ENCODE data around the gene CPA4.
A peak's percentile ranks its signal among the peaks of the same experiment; 100 is the strongest.

The CPA4 gene

DNA sequence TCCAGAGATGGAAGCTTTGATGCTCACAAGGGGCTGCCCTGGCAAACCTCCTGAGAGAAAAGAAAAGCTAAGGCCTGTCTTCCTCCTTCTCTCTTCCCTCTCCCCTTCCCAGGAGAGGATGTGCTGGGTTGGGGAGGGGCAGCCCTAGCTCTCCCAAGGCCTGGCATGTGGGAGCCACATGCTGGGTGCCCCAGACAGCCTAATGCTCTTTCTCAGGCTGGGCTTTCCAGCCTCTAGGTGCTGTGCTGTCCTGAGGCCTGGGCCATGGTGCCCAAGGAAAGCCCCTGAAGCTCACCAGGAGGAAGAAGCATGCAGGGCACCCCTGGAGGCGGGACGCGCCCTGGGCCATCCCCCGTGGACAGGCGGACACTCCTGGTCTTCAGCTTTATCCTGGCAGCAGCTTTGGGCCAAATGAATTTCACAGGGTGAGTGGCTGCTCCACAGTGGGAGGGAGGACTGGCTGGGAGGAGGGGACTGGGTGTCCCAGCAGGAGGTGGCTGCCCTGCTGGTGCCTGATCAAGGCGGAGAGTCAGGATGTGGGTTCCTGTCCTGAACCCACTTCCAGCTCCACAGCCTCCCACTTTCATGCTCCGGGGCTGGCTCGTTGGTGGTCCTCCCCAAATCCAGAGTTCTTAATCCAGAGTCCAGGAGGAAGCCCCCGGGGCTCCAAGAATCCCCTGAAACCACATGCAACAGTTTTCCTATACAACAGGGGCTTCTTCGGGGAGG lies 53.4 kb downstream of the CPA4 start:
- DNase-seq = no peak

DNA sequence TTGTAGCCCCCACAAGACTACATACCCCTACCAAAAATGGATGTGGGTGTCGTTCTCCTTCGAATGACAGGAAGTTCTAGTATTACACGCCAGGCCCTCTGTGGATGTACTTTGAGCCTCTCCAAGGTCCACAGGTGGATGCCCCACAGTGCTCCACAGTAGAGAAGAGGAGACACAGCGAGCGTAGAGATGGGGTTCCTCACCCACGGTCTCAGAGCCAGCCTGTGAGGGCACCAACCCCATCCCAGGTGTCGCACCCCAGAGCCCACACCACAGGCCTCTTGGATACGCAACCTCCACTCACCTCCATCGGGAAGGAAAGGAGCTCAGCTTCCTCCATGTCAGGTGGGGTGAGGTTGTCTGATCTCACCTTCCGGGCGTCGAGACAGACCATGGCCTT lies 54.0 kb downstream of the CPA4 start:
- DNase-seq = no peak

DNA sequence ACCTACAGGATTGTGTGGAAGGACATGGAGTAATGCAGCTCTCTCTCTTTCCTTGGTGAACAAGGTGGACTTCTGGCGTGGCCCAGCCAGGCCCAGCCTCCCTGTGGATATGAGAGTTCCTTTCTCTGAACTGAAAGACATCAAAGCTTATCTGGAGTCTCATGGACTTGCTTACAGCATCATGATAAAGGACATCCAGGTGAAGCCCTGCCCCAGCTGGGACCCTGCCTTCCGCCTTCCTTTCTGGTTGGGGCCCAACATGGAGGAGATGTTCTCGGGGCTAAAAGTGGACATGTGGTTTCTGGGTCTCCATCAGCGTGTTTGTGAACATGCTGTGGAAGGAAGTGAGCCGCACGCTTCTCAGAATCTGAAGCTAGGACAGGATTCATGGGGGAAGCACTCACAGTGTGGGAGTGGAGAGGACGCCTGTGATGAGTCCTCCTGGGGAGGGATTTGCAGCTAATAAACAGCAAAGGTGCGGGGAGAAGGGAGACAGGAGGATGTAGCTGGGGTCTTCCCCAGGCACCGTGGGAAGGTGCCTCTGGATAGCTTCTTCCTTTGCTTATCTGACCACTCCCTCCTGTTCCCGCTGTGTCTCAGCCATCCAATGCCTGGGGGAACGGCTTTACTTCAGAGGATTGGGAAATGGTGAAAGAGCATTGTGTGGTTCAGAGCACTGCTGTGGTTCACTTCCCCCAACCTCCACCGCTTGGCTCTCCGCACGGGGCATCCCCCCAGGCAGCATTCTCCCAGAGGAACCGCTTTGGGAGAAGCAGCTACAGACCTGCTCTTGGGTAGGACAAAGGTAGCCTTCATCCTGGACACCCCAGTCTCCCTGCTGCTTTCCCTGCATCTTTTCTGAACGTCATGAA lies 57.2 kb downstream of the CPA4 start:
- no peak for DNase-seq

DNA sequence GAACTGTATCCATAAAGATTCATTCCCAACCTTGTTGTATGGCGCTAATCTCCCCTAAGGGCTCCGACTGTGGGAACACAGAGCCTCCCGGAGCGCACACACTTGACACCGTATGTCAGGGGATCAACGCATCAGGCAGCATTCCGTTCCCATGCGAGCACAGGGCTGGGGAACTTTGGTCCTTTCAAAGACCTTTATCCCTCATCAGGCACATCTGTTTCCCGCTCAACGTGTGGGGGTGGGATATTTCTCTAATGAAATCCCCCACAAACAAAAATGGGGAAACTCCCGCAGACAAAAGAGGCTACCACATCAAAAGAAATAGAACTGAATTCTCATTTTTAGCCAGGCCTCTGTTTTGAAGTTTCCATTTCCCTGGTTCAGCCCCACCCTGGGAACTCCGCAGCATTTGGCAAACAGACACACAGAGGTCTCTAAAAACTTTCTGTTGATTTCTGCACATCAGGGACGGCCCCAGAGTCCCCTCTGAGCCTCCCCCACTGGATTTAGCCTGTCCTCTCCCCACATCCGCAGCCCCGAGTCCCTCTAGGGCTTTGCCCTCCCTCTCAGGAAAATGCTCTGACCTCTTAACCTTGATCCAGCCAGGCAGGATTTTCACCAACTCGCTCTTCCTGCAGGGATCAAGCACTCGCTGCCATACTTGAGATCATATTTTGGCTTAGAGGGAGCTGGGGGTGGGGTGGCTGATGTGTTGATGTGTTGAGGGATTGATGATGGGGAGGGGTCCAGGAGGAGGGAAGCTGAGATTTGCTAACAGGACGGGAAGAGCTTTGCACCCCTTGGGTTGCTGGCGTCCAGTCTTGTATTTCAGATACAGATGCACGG lies 58.2 kb downstream of the CPA4 start:
- no peak for DNase-seq

DNA sequence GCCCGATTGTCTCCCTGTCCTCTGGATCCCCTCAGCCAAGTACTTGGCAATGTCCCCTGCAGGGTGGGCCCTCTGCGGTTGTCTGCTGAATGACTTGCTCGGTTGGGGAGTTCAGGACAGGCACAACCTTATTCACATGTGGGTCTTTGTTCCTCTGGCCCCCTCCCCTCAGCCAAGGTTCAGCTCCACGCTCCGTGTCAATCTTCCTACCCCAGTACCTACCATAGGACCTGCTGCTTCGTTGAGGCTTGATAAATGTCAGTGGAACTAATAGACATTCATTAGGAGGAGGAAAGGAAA lies 58.8 kb downstream of the CPA4 start:
- no peak for DNase-seq

DNA sequence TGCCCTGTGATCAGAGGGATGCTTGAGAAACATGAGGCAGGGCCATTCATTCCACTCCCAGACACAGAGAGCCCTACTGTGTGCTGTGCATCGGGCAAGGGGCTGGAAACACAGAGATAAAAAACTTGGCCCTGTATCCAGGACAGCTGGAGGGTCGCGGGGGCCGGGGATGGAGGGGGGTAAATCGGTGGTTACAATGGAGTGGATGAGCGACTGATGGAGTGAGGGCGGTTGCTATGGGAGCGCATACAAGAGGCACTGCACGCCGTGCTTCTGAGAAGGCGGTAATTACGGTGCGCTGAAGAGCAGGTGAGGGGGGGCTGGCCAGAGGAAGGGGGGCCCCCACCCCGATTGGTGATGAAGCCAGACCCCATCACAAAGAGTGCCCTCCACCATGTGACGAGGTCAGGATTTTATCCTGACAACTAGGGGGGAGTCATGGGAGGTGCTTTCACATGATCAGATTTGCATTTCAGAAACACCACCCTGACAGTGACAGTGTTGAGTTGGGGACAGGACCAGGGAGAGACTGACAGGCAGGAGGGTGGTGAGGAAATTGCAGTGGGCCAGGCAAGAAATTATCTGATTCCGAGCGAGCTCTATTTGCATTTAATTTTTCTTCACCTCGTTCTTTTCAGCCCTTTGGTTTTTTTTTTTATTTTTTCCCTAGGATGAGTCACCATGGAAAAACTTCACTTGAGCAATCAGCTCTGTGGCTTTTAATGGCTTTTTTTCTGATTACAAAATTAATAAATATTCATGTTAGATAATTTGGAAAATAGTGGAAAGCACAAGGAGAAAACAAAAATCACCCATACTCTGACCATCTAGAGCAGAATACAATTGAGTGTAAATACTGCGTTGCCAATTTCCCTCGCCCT lies 59.5 kb downstream of the CPA4 start:
- peak in 1 of 2 experiments; percentile 39 for DNase-seq

DNA sequence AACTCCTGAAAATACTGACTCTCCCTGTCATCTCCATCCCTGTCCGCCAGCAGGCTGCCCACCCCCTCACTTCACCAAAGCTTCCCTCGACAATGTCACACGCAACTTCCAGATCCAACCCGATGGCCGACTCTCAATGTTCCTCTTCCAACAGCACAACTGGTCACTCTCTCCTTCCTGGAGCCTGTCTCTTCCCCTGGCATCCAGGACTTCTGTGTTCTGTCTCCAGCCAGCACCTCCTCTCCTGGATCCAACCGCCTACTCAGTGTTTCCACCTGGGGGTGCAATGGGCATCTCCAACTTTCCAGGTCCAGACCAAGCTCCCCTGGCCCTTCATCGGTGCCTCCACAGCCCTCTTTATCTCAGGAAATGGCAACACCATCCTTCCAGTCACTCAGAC lies 60.2 kb downstream of the CPA4 start:
- DNase-seq = no peak

DNA sequence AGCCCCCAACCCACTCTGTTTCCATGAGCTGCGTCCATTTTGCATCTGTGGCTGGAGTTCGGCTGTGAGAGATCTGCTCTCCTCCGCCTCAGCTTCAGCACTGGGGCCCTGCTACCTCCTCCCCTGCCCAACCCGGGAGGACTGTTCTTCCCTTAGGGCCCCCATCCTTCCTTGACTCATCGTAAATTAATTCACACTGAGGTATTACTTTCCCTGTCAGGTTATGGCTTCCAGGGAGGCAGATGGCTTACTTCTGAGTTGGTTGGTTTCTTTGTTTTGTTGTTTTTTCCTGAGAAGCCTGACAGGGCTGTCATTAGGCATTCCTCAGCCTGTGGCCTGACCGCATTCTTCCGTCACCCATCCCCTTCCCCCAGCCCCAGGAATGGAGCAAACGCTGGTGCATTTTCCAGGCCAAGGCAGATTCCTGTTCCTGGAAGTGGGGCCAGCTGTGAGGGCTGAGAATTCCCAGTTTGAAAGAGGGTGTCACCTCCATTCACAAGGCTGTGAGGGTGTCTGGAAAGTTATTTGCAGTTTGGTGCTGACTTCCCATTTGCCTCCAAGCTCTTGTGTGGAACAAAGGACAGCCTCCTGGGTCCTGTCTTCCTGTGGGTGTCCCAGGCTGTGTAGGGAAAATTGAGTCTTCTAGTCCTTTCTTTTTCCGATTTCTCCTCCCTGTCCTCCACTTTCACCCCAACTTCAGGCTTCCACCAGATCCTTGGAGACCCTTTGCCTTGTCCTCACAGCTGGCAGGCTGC lies 63.3 kb downstream of the CPA4 start:
- no peak for DNase-seq

DNA sequence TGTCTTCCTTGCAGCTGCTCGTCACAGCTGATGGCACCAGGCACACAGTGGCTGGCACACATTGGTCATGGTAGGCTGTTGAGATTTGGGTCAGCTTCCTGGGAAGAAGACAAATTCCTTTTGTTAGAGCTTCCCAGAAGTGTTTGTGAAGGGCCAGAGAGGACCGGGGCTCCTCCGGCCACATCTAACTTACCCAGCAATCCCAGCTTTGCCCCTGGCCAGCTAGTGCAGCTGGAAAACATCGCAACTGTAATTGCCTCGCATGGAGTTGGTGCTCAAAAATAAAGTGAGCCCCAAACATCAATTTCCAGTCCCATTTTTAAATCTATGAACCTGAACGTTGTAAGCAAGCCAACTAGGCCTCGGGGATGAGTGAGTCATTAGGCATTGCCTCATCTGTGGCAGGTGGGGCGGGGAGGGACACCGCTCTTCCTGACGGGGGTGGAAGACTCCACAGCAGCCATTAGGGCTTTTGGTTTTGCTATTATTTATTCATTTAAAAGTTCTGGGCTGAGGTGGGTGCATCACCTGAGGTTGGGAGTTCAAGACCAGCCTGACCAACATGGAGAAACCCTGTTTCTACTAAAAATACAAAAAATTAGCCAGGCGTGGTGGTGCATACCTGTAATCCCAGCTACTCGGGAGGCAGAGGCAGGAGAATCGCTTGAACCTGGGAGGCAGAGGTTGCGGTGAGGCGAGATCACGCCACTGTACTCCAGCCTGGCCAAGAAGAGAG lies 64.1 kb downstream of the CPA4 start:
- DNase-seq = no peak

DNA sequence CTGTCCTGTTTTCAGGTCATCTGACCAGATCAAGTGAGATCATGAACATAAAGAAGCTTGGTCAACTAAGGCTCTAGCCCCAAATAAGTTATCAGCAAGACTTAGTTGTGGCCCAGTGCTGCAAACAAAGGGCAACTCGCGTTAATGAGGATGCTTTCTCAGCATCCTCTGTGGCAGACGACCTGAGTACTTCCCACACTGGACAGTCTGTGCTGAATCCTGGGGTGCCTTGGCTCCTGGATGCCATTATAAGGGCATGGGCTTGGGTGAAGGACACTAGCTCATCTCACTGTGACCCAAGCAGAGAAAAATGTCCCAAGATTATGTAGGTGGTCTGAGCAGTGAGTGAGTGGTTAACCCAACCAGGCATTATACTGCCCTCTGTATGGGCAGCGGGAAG lies 65.5 kb downstream of the CPA4 start:
- no peak for DNase-seq

DNA sequence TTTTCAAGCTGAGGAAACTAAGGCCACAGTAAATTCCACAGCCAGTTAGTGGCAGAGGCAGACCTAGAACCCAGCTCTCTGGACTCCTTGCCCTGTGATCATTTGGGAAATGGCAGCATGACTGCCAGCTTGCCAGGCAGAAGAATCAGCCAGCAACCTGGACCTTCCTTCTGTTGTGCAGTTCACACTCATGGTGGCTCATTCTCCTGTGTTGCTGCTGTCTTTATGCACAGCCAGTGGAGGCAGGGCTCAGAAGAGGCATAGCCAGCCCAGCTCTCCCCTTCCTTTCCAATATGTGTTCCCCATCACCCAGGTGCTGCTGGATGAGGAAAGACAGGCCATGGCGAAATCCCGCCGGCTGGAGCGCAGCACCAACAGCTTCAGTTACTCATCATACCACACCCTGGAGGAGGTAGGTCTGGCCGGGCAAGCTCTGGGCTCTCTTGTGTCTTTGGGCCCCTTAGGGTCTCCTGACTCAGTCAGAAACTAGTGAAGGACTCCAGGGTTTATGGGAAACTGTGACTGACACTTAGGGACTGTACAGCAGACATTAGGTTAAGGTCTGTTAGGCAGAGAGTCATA lies 66.4 kb downstream of the CPA4 start:
- DNase-seq = no peak

DNA sequence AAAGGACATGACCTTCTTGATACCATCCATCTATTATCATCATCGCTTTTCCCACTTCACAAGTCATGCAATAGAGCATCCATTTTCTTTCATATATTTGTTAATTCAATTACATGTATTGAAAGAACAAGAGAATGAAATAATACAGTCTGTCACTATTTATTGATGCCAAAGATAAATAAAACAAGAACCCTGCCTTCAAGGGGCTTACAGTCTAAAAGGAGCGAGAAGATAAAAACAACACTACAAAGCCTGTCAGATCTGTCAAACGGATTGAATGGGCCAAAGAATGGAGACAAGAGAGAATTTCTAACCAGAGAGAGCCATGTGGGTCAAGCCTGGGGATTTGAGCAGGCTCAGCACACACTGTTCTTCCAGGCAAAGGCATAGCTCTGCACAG lies 67.6 kb downstream of the CPA4 start:
- no peak for DNase-seq

DNA sequence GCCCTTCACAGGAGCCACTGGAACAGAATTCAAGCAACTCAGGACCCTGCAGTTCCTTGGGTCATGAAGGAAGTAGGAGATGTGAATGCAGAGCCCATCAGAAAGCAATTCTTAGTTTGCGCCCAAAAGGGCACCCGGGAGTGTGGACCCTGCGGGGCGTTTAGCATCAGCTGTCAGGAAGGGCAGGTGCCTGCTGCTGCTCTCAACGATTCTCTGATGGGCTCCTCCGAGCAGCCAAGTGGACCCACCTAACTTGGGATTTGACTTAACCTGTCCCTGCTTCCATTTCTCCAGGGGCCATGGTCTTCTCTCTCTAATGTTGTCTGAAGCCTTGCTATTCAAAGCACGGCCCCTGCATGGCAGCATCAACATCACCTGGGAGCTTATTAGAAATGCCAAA lies 68.7 kb downstream of the CPA4 start:
- DNase-seq = no peak

DNA sequence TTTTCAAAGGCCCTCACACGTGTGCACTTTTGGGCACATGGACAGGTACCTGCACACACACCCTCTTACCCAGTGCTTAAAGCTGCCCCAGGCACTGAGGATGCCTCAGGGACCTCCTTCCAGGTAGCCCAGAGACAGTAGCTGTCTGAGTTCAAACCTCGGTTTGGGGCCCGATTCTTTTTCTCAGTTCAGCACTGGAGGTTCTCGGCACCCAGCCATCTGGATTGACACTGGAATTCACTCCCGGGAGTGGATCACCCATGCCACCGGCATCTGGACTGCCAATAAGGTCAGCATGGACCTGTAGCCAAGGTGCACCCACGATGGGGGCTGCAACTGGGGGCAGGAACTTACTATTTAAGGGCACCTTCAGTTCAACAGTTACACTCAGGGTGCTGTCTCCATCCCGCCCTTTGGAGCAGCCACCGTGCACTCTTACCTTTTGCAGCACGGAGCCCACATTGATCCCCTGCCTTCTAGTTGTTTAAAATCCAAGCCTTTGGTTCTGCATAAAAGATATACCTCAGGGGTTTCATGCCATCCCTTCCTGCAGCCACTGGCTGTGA lies 69.4 kb downstream of the CPA4 start:
- no peak for DNase-seq

DNA sequence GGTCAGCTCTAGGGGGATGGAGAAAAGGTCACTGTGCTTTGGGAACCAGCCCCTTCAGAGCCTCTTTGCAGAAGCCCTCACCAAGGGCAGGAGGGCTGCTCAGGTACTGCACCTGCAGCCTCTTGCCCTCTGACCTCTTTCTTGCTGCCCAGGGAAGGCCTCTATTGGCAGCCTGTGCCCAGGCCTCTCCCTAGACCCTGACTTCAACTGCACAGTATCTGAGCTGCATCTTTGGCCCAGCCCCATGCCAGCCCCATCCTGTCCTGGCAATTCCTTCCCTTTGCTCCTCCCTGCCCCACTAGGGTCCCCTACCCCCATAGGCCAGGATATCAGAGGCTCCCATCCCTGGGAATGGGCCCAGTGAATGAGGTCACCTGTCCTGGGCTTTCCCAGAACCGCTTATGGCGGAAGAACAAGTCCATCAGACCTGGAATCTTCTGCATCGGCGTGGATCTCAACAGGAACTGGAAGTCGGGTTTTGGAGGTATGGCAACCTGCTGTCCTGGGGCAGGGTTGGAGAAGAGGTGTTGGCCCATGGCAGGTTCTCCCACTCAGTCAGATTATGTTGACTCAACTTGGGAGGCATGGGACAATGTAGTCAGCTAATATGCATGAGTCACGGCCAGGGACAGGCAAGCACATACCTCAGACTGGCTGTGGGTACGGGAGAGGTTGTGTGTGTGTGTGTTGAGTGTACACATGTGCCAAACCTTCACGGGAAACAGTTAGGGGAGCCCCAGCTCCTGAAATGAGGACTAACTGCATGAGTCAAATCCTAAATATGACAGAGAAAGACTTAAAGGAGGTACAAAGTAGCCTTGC lies 70.3 kb downstream of the CPA4 start:
- DNase-seq = no peak

DNA sequence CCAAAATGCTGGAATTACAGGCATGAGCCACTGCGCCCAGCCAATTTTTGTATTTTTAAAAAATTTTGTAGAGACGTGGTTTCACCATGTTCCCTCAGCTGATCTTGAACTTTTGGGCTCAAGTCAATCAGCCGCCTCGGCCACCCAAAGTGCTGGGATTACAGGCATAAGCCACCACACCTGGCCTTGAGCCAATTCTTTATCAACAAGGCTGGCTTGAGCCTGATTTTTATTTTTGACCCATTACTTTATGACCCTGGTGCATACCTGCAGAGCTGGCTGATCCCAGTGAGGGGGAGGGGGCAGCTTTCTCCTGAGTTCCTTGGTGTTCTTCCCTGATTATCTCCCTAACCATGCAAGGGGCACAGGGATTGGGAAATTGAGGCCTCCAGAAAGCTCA lies 71.5 kb downstream of the CPA4 start:
- DNase-seq = no peak

DNA sequence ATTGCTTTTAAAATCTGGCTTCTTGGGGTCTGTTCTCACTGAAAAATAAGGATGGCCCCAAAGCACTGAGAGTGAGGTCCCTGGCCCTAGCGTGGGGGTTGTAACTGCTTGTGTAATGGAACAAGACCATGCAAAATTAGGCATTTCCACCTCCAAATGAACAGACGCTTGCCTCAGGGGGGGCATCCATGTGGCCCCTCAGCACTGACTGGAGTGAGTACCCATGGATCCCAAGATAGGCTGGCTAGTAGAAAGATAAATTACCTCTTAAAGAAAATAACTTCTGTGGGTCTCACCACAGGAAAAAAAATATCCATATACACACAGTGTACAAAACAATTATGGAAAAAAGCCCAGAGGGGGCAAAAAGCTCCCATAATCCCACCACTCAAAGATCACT lies 72.1 kb downstream of the CPA4 start:
- DNase-seq = no peak

DNA sequence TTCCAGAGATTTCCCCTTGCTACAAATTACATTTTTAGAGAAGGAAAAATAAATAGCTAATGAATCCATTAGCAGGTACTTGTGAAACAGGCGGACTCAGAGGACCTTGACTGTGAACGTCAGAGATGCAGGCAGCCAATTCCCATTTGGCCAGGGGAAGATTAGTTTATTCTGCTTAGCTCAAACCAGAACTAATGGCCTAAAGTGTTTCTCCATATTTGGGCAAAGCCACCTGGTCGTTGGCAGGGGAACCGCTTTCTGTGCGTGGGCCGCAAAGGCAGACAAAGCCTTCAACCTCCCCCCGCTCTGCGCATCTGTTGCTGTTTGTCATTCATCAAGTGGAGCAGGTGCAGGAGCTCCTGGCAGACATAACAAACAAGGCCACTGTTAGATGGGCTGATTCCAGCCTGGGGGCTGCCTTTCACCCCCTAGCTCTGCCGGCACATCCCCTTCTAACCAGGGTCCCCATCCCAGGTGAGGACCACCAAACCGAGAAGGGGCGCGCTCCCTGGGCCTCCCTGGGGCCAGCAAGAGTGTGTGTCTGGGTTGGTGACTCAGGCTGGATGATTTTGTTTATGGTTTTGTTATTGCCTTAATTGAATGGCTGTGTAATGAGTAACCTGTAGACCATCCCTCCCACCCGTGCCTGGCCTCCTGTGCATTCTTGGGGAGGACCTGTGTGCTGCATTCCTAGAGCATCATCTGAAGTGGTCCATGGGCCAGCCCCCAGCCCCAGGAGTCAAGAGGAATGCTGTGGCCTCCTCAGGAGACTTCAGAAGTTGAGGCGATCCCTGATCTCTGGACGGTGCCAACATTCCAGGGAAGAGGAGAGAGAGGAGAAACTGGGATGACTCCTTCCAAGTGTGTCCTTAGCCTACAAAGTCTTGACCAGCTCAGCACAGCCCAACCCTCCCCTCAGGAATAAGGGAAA lies 72.8 kb downstream of the CPA4 start:
- DNase-seq = peak; percentile 61 to 79

All from NCI-H526 (cell line).